ENCODE data around the gene TTC3.

DNA sequence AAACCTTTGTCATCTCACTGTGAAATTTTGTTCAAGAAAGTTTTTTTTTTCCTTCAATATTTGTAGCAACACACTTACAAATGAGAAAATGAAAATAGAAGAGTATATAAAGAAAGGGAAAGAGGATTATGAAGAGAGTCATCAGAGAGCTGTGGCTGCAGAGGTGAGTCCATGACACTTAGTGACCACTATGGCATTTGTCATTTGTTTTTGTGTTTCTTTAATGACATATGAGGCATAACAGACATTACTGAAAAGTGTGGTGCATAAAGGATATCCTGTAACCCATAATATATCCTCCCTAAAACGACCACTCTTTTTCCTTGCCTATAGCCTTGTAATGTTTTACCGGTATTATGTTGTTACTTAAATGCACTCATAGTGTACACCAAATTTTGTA, 113.9 kb downstream of the TTC3 start:
- no peak for TF ChIP-seq CTCF (conservative IDR thresholded peaks at IDR 0.05; ENCODE audit: low read length)
- TF ChIP-seq EZH2phosphoT487 (IDR thresholded peaks at IDR 0.05; ENCODE audit: borderline replicate concordance), result no peak
